WTC11 (cell line): ENCODE measurements around the gene PCSK9. TPM values are rescaled to one million over a fixed set of nuclear protein-coding genes. Genes with fewer than 3 reads are reported as not detected.

Source experiments
- ATAC-seq: fragments of 200-7000 bp; cut with Tn5 transposase; 2 replicates; pipeline ENCODE4 v1.10.0; 2021; ENCODE audit warnings: mild to moderate bottlenecking, moderate library complexity
- CTCF ChIA-PET: fragments of 300-600 bp; sonication (Branson Sonifier 250); formaldehyde crosslinking; loops from one replicate; lab custom pipeline; 2021; ENCODE audit warnings: antibody characterized with exemption; lab: Charles Lee
- POLR2A ChIA-PET: fragments of 350-600 bp; sonication (Branson Sonifier 250); formaldehyde crosslinking; loops from one replicate; lab custom pipeline; 2021; ENCODE audit warnings: antibody characterized with exemption; lab: Charles Lee
- DNase-seq: peaks from one replicate; pipeline ENCODE4 v3.0.0; 2021; ENCODE audit warnings: low spot score
- H3K27ac Mint-ChIP-seq: 2 replicates; pipeline ENCODE4 v1.8.0; 2021; ENCODE audit warnings: mixed read lengths
- H3K27me3 Mint-ChIP-seq: 2 replicates; pipeline ENCODE4 v1.8.0; 2021; ENCODE audit warnings: low read depth, mild to moderate bottlenecking, moderate library complexity, mixed read lengths
- H3K36me3 Mint-ChIP-seq: 2 replicates; pipeline ENCODE4 v1.8.0; 2021; ENCODE audit warnings: mixed read lengths
- H3K4me1 Mint-ChIP-seq: 2 replicates; pipeline ENCODE4 v1.8.0; 2022; ENCODE audit warnings: mixed read lengths
- H3K4me3 Mint-ChIP-seq: 2 replicates; pipeline ENCODE4 v1.8.0; 2021; ENCODE audit warnings: mild to moderate bottlenecking, moderate library complexity, mixed read lengths
- H3K9me3 Mint-ChIP-seq: 2 replicates; pipeline ENCODE4 v1.8.0; 2021; ENCODE audit warnings: mixed read lengths
- ELF4 ChIP-seq: sonication (generic); formaldehyde crosslinking; IDR thresholded peaks from 2 replicates; pipeline ENCODE4 v1.8.1; 2022; ENCODE audit warnings: low read depth, mild to moderate bottlenecking, moderate library complexity, missing genetic modification reagents
- GABPB1 ChIP-seq: sonication (generic); formaldehyde crosslinking; IDR thresholded peaks from 2 replicates; pipeline ENCODE4 v1.8.1; 2023; ENCODE audit warnings: mild to moderate bottlenecking, missing genetic modification reagents
- MYBL2 ChIP-seq: sonication (generic); formaldehyde crosslinking; IDR thresholded peaks from 2 replicates; pipeline ENCODE4 v1.8.1; 2023; ENCODE audit warnings: mild to moderate bottlenecking, moderate library complexity, missing genetic modification reagents
- NFE2L1 ChIP-seq: sonication (generic); formaldehyde crosslinking; IDR thresholded peaks from 2 replicates; pipeline ENCODE4 v1.8.1; 2023; ENCODE audit warnings: missing genetic modification reagents
- NFYB ChIP-seq: sonication (generic); formaldehyde crosslinking; conservative IDR thresholded peaks from 2 replicates; pipeline ENCODE4 v1.8.0; 2022; ENCODE audit warnings: low read depth, missing genetic modification reagents
- NR1H2 ChIP-seq: sonication (generic); formaldehyde crosslinking; IDR thresholded peaks from 2 replicates; pipeline ENCODE4 v1.9.0; 2021; ENCODE audit warnings: mild to moderate bottlenecking, moderate library complexity, missing genetic modification reagents
- NR3C1 ChIP-seq: sonication (generic); formaldehyde crosslinking; conservative IDR thresholded peaks from 2 replicates; pipeline ENCODE4 v1.8.1; 2023; ENCODE audit warnings: low read depth, mild to moderate bottlenecking, missing genetic modification reagents
- RELA ChIP-seq: sonication (generic); formaldehyde crosslinking; IDR thresholded peaks from 2 replicates; pipeline ENCODE4 v1.8.1; 2022; ENCODE audit warnings: missing genetic modification reagents, mild to moderate bottlenecking, borderline replicate concordance
- ZNF138 ChIP-seq: sonication (generic); formaldehyde crosslinking; conservative IDR thresholded peaks from 2 replicates; pipeline ENCODE4 v1.8.1; 2022; ENCODE audit warnings: mild to moderate bottlenecking, moderate library complexity, missing genetic modification reagents
- ZNF219 ChIP-seq: sonication (generic); formaldehyde crosslinking; IDR thresholded peaks from 2 replicates; pipeline ENCODE4 v1.8.0; 2023; ENCODE audit warnings: missing genetic modification reagents, mild to moderate bottlenecking, borderline replicate concordance
- ZNF416 ChIP-seq: fragments of 250-450 bp; sonication (Bioruptor Pico); IDR thresholded peaks from 2 replicates; pipeline ENCODE4 v1.9.0; 2021; ENCODE audit warnings: mild to moderate bottlenecking, inconsistent platforms
- ZNF671 ChIP-seq: fragments of 250-450 bp; sonication (Bioruptor Pico); IDR thresholded peaks from 2 replicates; pipeline ENCODE4 v1.8.0; 2021; ENCODE audit warnings: mild to moderate bottlenecking
- total RNA-seq: library from RNA; stranded (reverse); gene quantifications from 3 replicates; pipeline ENCODE4 v1.2.3, GENCODE V29; 2021
- TF ChIP-seq, protein P1 (sequence below): sonication (generic); formaldehyde crosslinking; IDR thresholded peaks from 2 replicates; pipeline ENCODE4 v1.8.1; 2023; ENCODE audit warnings: mild to moderate bottlenecking, missing genetic modification reagents, moderate library complexity
- TF ChIP-seq, protein P2 (sequence below): sonication (generic); formaldehyde crosslinking; IDR thresholded peaks from 2 replicates; pipeline ENCODE4 v1.8.0; 2023; ENCODE audit warnings: missing genetic modification reagents, mild to moderate bottlenecking, borderline replicate concordance
- TF ChIP-seq, protein P3 (sequence below): sonication (generic); formaldehyde crosslinking; IDR thresholded peaks from 2 replicates; pipeline ENCODE4 v1.8.0; 2022; ENCODE audit warnings: mild to moderate bottlenecking, missing genetic modification reagents
- TF ChIP-seq, protein P4 (sequence below): sonication (generic); formaldehyde crosslinking; IDR thresholded peaks from 2 replicates; pipeline ENCODE4 v1.8.0; 2023; ENCODE audit warnings: missing genetic modification reagents
- TF ChIP-seq, protein P5 (sequence below): sonication (generic); formaldehyde crosslinking; IDR thresholded peaks from 2 replicates; pipeline ENCODE4 v1.8.0; 2023; ENCODE audit warnings: mild to moderate bottlenecking, missing genetic modification reagents
- TF ChIP-seq, protein P6 (sequence below): fragments of 250-450 bp; sonication (Bioruptor Pico); IDR thresholded peaks from 2 replicates; pipeline ENCODE4 v1.9.0; 2021; ENCODE audit warnings: mild to moderate bottlenecking
- TF ChIP-seq, protein P7 (sequence below): sonication (generic); formaldehyde crosslinking; IDR thresholded peaks from 2 replicates; pipeline ENCODE4 v1.8.1; 2022; ENCODE audit warnings: low read depth, missing genetic modification reagents, borderline replicate concordance
- TF ChIP-seq, protein P8 (sequence below): sonication (generic); formaldehyde crosslinking; conservative IDR thresholded peaks from 2 replicates; pipeline ENCODE4 v1.8.1; 2022; ENCODE audit warnings: mild to moderate bottlenecking, missing genetic modification reagents

PCSK9 gene
- total RNA-seq, 1 experiment from 2014 or later, result 73.2 TPM

DNA sequence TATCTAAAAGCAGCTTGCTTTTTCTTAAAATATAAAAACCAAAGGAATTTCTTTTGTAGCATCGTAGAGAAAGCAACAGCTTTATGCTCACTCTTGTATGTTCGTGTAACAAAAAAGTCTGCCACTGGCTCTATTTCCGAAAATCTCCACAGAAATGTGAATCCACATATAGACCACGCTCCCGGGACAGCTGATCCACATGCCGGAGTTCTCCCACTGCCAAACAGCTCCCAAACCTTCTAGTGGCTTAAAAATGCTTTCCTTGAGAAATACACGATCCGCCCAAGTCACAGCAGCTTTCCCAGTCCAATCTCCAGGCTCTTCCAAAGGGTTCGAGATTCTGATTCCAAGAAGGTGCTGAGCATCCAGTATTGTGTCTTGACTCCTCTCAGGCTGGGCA lies 29.3 kb downstream of the PCSK9 start:
- no peak overlapping the region for H3K4me3 Mint-ChIP-seq
- TF ChIP-seq, protein P1, sequence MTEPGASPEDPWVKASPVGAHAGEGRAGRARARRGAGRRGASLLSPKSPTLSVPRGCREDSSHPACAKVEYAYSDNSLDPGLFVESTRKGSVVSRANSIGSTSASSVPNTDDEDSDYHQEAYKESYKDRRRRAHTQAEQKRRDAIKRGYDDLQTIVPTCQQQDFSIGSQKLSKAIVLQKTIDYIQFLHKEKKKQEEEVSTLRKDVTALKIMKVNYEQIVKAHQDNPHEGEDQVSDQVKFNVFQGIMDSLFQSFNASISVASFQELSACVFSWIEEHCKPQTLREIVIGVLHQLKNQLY (CRISPR knock-in tag), result no peak
- TF ChIP-seq NR1H2 (CRISPR knock-in tag) (no peak), NR3C1 (no peak), ZNF219 (no peak), NFE2L1 (CRISPR knock-in tag) (no peak), RELA (CRISPR knock-in tag) (no peak), NFYB (no peak), ZNF138 (CRISPR knock-in tag) (no peak), ZNF416 (no peak), ZNF671 (CRISPR knock-in tag) (no peak), GABPB1 (no peak), ELF4 (no peak), MYBL2 (no peak)
- TF ChIP-seq, protein P2, sequence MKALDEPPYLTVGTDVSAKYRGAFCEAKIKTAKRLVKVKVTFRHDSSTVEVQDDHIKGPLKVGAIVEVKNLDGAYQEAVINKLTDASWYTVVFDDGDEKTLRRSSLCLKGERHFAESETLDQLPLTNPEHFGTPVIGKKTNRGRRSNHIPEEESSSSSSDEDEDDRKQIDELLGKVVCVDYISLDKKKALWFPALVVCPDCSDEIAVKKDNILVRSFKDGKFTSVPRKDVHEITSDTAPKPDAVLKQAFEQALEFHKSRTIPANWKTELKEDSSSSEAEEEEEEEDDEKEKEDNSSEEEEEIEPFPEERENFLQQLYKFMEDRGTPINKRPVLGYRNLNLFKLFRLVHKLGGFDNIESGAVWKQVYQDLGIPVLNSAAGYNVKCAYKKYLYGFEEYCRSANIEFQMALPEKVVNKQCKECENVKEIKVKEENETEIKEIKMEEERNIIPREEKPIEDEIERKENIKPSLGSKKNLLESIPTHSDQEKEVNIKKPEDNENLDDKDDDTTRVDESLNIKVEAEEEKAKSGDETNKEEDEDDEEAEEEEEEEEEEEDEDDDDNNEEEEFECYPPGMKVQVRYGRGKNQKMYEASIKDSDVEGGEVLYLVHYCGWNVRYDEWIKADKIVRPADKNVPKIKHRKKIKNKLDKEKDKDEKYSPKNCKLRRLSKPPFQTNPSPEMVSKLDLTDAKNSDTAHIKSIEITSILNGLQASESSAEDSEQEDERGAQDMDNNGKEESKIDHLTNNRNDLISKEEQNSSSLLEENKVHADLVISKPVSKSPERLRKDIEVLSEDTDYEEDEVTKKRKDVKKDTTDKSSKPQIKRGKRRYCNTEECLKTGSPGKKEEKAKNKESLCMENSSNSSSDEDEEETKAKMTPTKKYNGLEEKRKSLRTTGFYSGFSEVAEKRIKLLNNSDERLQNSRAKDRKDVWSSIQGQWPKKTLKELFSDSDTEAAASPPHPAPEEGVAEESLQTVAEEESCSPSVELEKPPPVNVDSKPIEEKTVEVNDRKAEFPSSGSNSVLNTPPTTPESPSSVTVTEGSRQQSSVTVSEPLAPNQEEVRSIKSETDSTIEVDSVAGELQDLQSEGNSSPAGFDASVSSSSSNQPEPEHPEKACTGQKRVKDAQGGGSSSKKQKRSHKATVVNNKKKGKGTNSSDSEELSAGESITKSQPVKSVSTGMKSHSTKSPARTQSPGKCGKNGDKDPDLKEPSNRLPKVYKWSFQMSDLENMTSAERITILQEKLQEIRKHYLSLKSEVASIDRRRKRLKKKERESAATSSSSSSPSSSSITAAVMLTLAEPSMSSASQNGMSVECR, result no peak
- TF ChIP-seq, protein P3, sequence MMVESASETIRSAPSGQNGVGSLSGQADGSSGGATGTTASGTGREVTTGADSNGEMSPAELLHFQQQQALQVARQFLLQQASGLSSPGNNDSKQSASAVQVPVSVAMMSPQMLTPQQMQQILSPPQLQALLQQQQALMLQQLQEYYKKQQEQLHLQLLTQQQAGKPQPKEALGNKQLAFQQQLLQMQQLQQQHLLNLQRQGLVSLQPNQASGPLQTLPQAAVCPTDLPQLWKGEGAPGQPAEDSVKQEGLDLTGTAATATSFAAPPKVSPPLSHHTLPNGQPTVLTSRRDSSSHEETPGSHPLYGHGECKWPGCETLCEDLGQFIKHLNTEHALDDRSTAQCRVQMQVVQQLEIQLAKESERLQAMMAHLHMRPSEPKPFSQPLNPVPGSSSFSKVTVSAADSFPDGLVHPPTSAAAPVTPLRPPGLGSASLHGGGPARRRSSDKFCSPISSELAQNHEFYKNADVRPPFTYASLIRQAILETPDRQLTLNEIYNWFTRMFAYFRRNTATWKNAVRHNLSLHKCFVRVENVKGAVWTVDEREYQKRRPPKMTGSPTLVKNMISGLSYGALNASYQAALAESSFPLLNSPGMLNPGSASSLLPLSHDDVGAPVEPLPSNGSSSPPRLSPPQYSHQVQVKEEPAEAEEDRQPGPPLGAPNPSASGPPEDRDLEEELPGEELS, result no peak
- TF ChIP-seq, protein P4, sequence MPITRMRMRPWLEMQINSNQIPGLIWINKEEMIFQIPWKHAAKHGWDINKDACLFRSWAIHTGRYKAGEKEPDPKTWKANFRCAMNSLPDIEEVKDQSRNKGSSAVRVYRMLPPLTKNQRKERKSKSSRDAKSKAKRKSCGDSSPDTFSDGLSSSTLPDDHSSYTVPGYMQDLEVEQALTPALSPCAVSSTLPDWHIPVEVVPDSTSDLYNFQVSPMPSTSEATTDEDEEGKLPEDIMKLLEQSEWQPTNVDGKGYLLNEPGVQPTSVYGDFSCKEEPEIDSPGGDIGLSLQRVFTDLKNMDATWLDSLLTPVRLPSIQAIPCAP (CRISPR knock-in tag), result no peak
- TF ChIP-seq, protein P5, sequence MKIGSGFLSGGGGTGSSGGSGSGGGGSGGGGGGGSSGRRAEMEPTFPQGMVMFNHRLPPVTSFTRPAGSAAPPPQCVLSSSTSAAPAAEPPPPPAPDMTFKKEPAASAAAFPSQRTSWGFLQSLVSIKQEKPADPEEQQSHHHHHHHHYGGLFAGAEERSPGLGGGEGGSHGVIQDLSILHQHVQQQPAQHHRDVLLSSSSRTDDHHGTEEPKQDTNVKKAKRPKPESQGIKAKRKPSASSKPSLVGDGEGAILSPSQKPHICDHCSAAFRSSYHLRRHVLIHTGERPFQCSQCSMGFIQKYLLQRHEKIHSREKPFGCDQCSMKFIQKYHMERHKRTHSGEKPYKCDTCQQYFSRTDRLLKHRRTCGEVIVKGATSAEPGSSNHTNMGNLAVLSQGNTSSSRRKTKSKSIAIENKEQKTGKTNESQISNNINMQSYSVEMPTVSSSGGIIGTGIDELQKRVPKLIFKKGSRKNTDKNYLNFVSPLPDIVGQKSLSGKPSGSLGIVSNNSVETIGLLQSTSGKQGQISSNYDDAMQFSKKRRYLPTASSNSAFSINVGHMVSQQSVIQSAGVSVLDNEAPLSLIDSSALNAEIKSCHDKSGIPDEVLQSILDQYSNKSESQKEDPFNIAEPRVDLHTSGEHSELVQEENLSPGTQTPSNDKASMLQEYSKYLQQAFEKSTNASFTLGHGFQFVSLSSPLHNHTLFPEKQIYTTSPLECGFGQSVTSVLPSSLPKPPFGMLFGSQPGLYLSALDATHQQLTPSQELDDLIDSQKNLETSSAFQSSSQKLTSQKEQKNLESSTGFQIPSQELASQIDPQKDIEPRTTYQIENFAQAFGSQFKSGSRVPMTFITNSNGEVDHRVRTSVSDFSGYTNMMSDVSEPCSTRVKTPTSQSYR (CRISPR knock-in tag), result no peak
- TF ChIP-seq, protein P6, sequence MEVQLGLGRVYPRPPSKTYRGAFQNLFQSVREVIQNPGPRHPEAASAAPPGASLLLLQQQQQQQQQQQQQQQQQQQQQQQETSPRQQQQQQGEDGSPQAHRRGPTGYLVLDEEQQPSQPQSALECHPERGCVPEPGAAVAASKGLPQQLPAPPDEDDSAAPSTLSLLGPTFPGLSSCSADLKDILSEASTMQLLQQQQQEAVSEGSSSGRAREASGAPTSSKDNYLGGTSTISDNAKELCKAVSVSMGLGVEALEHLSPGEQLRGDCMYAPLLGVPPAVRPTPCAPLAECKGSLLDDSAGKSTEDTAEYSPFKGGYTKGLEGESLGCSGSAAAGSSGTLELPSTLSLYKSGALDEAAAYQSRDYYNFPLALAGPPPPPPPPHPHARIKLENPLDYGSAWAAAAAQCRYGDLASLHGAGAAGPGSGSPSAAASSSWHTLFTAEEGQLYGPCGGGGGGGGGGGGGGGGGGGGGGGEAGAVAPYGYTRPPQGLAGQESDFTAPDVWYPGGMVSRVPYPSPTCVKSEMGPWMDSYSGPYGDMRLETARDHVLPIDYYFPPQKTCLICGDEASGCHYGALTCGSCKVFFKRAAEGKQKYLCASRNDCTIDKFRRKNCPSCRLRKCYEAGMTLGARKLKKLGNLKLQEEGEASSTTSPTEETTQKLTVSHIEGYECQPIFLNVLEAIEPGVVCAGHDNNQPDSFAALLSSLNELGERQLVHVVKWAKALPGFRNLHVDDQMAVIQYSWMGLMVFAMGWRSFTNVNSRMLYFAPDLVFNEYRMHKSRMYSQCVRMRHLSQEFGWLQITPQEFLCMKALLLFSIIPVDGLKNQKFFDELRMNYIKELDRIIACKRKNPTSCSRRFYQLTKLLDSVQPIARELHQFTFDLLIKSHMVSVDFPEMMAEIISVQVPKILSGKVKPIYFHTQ (CRISPR knock-in tag), result no peak
- TF ChIP-seq, protein P7, sequence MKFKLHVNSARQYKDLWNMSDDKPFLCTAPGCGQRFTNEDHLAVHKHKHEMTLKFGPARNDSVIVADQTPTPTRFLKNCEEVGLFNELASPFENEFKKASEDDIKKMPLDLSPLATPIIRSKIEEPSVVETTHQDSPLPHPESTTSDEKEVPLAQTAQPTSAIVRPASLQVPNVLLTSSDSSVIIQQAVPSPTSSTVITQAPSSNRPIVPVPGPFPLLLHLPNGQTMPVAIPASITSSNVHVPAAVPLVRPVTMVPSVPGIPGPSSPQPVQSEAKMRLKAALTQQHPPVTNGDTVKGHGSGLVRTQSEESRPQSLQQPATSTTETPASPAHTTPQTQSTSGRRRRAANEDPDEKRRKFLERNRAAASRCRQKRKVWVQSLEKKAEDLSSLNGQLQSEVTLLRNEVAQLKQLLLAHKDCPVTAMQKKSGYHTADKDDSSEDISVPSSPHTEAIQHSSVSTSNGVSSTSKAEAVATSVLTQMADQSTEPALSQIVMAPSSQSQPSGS (CRISPR knock-in tag), result no peak
- TF ChIP-seq, protein P8, sequence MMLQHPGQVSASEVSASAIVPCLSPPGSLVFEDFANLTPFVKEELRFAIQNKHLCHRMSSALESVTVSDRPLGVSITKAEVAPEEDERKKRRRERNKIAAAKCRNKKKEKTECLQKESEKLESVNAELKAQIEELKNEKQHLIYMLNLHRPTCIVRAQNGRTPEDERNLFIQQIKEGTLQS (CRISPR knock-in tag), result no peak
- H3K9me3 Mint-ChIP-seq, result no peaks in the 10 kb centered on the region
- no peaks in the 10 kb centered on the region for H3K27me3 Mint-ChIP-seq
- no peak for DNase-seq
- ChIA-PET POLR2A (no interaction called here), CTCF (interaction anchor here (0.7 to 1.5 kb wide), 4 partner anchors 47 to 124 kb away, joined by 3 to 5 read pairs (median 4); no protein-coding TSS in a partner anchor)
- peaks cover 57% of the 10 kb centered on the region for H3K36me3 Mint-ChIP-seq
- ATAC-seq, result no peak
- no peaks in the 10 kb centered on the region for H3K4me1 Mint-ChIP-seq
- H3K27ac Mint-ChIP-seq, result no peak overlapping the region
